HEK293 (cell line): ENCODE results near the gene KIAA1614.

Experiments used
- CTCF ChIA-PET: fragments of 350-600 bp; formaldehyde crosslinking; extraction: SDS; loops from one replicate; lab custom pipeline; 2021; ENCODE audit warnings: antibody characterized with exemption; lab: Yijun Ruan, JAX
- POLR2A ChIA-PET: fragments of 300-600 bp; formaldehyde crosslinking; extraction: SDS; loops from one replicate; lab custom pipeline; 2020; ENCODE audit warnings: antibody characterized with exemption, inconsistent platforms; lab: Yijun Ruan, JAX
- H3K27ac ChIP-seq: fragments of 200-500 bp; sonication (Bioruptor generic); 2 replicates; pipeline ENCODE4 v1.5.1; 2014; ENCODE audit warnings: low read depth, low read length, control low read depth, inconsistent platforms; ENCODE audit errors: extremely low read depth
- H3K36me3 ChIP-seq, 2 experiments: fragments of 200-500 bp in 1 of 2; sonication (Bioruptor generic) in 1 of 2; 1 replicate in 1 of 2; 2 replicates in 1 of 2; pipeline ENCODE4 v1.5.1; 2014 to 2017; ENCODE audit warnings: inconsistent platforms in 2 of 2, low read length in 2 of 2; ENCODE audit not compliant: control insufficient read depth in 2 of 2, insufficient read depth in 1 of 2
- H3K4me1 ChIP-seq: fragments of 200-500 bp; sonication (Bioruptor generic); 2 replicates; pipeline ENCODE4 v1.5.1; 2014; ENCODE audit warnings: mild to moderate bottlenecking, low read length, inconsistent platforms; ENCODE audit not compliant: control insufficient read depth, insufficient read depth
- H3K4me3 ChIP-seq: 2 replicates; pipeline ENCODE4 v1.5.1; 2011; ENCODE audit warnings: low read depth, mild to moderate bottlenecking, control low read depth, low read length, moderate library complexity
- H3K9me3 ChIP-seq: fragments of 200-500 bp; sonication (Bioruptor generic); 2 replicates; pipeline ENCODE4 v1.5.1; 2014; ENCODE audit warnings: low read depth, low read length, inconsistent platforms; ENCODE audit not compliant: control insufficient read depth, insufficient read depth
- GFI1B ChIP-seq: fragments of 450-650 bp; formaldehyde crosslinking; IDR thresholded peaks from 2 replicates; pipeline ENCODE4 v1.5.1; 2016; ENCODE audit warnings: missing biosample characterization, missing genetic modification characterization
- KLF9 ChIP-seq: fragments of 450-650 bp; formaldehyde crosslinking; IDR thresholded peaks from 2 replicates; pipeline ENCODE4 v1.5.1; 2016; ENCODE audit warnings: missing biosample characterization, missing genetic modification characterization, low read depth
- ZBTB20 ChIP-seq: fragments of 450-650 bp; formaldehyde crosslinking; IDR thresholded peaks from 2 replicates; pipeline ENCODE4 v1.5.1; 2016; ENCODE audit warnings: missing biosample characterization, missing genetic modification characterization
- ZFP41 ChIP-seq: fragments of 450-650 bp; formaldehyde crosslinking; IDR thresholded peaks from 2 replicates; pipeline ENCODE4 v1.5.1; 2016; ENCODE audit warnings: missing biosample characterization, missing genetic modification characterization, borderline replicate concordance
- ZNF114 ChIP-seq: fragments of 450-650 bp; formaldehyde crosslinking; IDR thresholded peaks from 2 replicates; pipeline ENCODE4 v1.5.0; 2017; ENCODE audit warnings: missing biosample characterization, missing genetic modification characterization
- ZNF138 ChIP-seq: fragments of 450-650 bp; formaldehyde crosslinking; IDR thresholded peaks from 2 replicates; pipeline ENCODE4 v1.5.1; 2016; ENCODE audit warnings: missing biosample characterization, missing genetic modification characterization, borderline replicate concordance
- ZNF155 ChIP-seq: fragments of 450-650 bp; formaldehyde crosslinking; IDR thresholded peaks from 2 replicates; pipeline ENCODE4 v1.5.1; 2016; ENCODE audit warnings: missing biosample characterization, missing genetic modification characterization
- ZNF175 ChIP-seq: fragments of 450-650 bp; formaldehyde crosslinking; IDR thresholded peaks from 2 replicates; pipeline ENCODE4 v1.5.1; 2016; ENCODE audit warnings: missing biosample characterization, missing genetic modification characterization
- ZNF266 ChIP-seq: fragments of 450-650 bp; formaldehyde crosslinking; IDR thresholded peaks from 2 replicates; pipeline ENCODE4 v1.5.1; 2016; ENCODE audit warnings: missing biosample characterization, missing genetic modification characterization, low read depth
- ZNF350 ChIP-seq: fragments of 450-650 bp; formaldehyde crosslinking; IDR thresholded peaks from 2 replicates; pipeline ENCODE4 v1.5.0; 2017; ENCODE audit warnings: missing biosample characterization, mild to moderate bottlenecking, missing genetic modification characterization
- ZNF354C ChIP-seq: fragments of 450-650 bp; formaldehyde crosslinking; IDR thresholded peaks from 2 replicates; pipeline ENCODE4 v1.5.1; 2016; ENCODE audit warnings: missing biosample characterization, missing genetic modification characterization, low read depth, borderline replicate concordance
- ZNF433 ChIP-seq: fragments of 450-650 bp; formaldehyde crosslinking; IDR thresholded peaks from 2 replicates; pipeline ENCODE4 v1.5.1; 2016; ENCODE audit warnings: missing biosample characterization, missing genetic modification characterization, low read depth
- ZNF548 ChIP-seq: fragments of 450-650 bp; formaldehyde crosslinking; IDR thresholded peaks from 2 replicates; pipeline ENCODE4 v1.5.1; 2016; ENCODE audit warnings: missing biosample characterization, missing genetic modification characterization
- ZNF596 ChIP-seq: fragments of 450-650 bp; IDR thresholded peaks from 2 replicates; pipeline ENCODE4 v1.5.0; 2018; ENCODE audit warnings: missing biosample characterization, mild to moderate bottlenecking, missing genetic modification characterization, moderate library complexity
- ZNF621 ChIP-seq: fragments of 450-650 bp; formaldehyde crosslinking; IDR thresholded peaks from 2 replicates; pipeline ENCODE4 v1.5.1; 2017; ENCODE audit warnings: missing biosample characterization, missing genetic modification characterization
- ZNF624 ChIP-seq: fragments of 450-650 bp; formaldehyde crosslinking; IDR thresholded peaks from 2 replicates; pipeline ENCODE4 v1.5.1; 2017; ENCODE audit warnings: missing biosample characterization, missing genetic modification characterization
- ZNF707 ChIP-seq: fragments of 450-650 bp; formaldehyde crosslinking; IDR thresholded peaks from 2 replicates; pipeline ENCODE4 v1.5.1; 2016; ENCODE audit warnings: missing biosample characterization, missing genetic modification characterization
- ZNF76 ChIP-seq: fragments of 450-650 bp; formaldehyde crosslinking; IDR thresholded peaks from 2 replicates; pipeline ENCODE4; 2016; ENCODE audit warnings: low read depth, missing biosample characterization, missing genetic modification characterization, borderline replicate concordance
- ZSCAN16 ChIP-seq: fragments of 450-650 bp; formaldehyde crosslinking; IDR thresholded peaks from 2 replicates; pipeline ENCODE4 v1.5.1; 2016; ENCODE audit warnings: missing biosample characterization, missing genetic modification characterization
- ZSCAN23 ChIP-seq: fragments of 450-650 bp; formaldehyde crosslinking; IDR thresholded peaks from 2 replicates; pipeline ENCODE4 v1.5.1; 2016; ENCODE audit warnings: missing biosample characterization, missing genetic modification characterization
- ZXDB ChIP-seq: fragments of 450-650 bp; formaldehyde crosslinking; IDR thresholded peaks from 2 replicates; pipeline ENCODE4 v1.5.1; 2016; ENCODE audit warnings: missing biosample characterization, missing genetic modification characterization
- TF ChIP-seq, protein P1 (sequence below): fragments of 450-650 bp; formaldehyde crosslinking; IDR thresholded peaks from 2 replicates; pipeline ENCODE4 v1.5.1; 2017; ENCODE audit warnings: missing biosample characterization, missing genetic modification characterization
- TF ChIP-seq, protein P2 (sequence below): fragments of 450-650 bp; formaldehyde crosslinking; IDR thresholded peaks from 2 replicates; pipeline ENCODE4 v1.5.1; 2016; ENCODE audit warnings: missing biosample characterization, missing genetic modification characterization

KIAA1614 gene

DNA sequence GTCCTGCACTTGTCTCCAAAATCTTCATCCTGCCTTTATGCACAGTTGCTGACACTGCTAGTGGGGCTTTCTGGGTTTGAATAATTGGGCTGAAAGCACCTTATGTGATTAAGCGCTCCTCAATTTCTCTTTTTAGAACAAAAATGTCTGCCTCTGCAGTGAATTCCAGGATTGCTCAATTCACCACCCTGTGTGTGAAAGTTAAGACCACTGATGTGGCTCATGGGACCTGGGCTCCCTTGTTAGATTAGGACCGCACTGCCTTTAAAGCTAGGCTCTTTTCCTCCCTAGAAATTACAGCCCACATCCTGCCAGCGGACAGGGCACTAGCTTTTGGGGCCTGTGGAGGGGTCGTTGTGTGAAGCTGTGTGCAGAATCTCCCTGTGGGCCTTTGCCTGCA, 18.8 kb downstream of the KIAA1614 start:
- no peak overlapping the region for H3K4me3 ChIP-seq
- no peaks in the 10 kb centered on the region for H3K36me3 ChIP-seq
- TF ChIP-seq ZSCAN23 (tag by site-specific recombination): no peak
- no peak for TF ChIP-seq ZNF350
- no peak for TF ChIP-seq ZNF266 (tag by site-specific recombination)
- TF ChIP-seq ZNF76 (tag by site-specific recombination): no peak
- ChIA-PET POLR2A (interaction anchor here (1.7 kb wide), 1 partner anchor 8 kb away, joined by 4 read pairs; no protein-coding TSS in a partner anchor), CTCF (no interaction called here)
- H3K9me3 ChIP-seq: no peaks in the 10 kb centered on the region
- no peak overlapping the region for H3K27ac ChIP-seq
- no peaks in the 10 kb centered on the region; the same call in 1 of the 2 replicates for H3K4me1 ChIP-seq

- H3K27ac ChIP-seq: no peak overlapping the region
- H3K9me3 ChIP-seq: no peaks in the 10 kb centered on the region
- POLR2A ChIA-PET: interaction anchor here (1.7 kb wide), 1 partner anchor 9 kb away, joined by 4 read pairs; no protein-coding TSS in a partner anchor
- H3K4me1 ChIP-seq: no peaks in the 10 kb centered on the region; the same call in 1 of the 2 replicates
- no peak overlapping the region for H3K4me3 ChIP-seq
- TF ChIP-seq ZNF621: no peak
- no peak for TF ChIP-seq ZNF433 (tag by site-specific recombination)
- no peak for TF ChIP-seq ZNF114
- no peak for TF ChIP-seq KLF9 (tag by site-specific recombination)
- no peak for TF ChIP-seq ZSCAN16 (tag by site-specific recombination)
- no peak for TF ChIP-seq ZNF155 (tag by site-specific recombination)
- TF ChIP-seq, protein P1, sequence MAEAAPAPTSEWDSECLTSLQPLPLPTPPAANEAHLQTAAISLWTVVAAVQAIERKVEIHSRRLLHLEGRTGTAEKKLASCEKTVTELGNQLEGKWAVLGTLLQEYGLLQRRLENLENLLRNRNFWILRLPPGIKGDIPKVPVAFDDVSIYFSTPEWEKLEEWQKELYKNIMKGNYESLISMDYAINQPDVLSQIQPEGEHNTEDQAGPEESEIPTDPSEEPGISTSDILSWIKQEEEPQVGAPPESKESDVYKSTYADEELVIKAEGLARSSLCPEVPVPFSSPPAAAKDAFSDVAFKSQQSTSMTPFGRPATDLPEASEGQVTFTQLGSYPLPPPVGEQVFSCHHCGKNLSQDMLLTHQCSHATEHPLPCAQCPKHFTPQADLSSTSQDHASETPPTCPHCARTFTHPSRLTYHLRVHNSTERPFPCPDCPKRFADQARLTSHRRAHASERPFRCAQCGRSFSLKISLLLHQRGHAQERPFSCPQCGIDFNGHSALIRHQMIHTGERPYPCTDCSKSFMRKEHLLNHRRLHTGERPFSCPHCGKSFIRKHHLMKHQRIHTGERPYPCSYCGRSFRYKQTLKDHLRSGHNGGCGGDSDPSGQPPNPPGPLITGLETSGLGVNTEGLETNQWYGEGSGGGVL: no peak
- TF ChIP-seq ZNF596 (tag by site-specific recombination): no peak
- no peak for TF ChIP-seq ZNF624 (tag by site-specific recombination)
- TF ChIP-seq GFI1B (tag by site-specific recombination): no peak
- CTCF ChIA-PET: interaction anchor here (0.6 to 0.7 kb wide), 2 partner anchors 164 to 450 kb away, joined by 3 to 4 read pairs; no protein-coding TSS in a partner anchor
- no peaks in the 10 kb centered on the region for H3K36me3 ChIP-seq
Observed at GRCh38 chr1:180932378-180932777, 19.7 kb downstream of the KIAA1614 start.

GRCh38 chr1:180933141-180933540, 20.4 kb downstream of the KIAA1614 start:
- no peak overlapping the region for H3K27ac ChIP-seq
- ChIA-PET CTCF (interaction anchor here (0.7 kb wide), 1 partner anchor 451 kb away, joined by 4 read pairs; no protein-coding TSS in a partner anchor), POLR2A (no interaction called here)
- H3K9me3 ChIP-seq: no peaks in the 10 kb centered on the region
- H3K4me3 ChIP-seq: no peak overlapping the region
- no peaks in the 10 kb centered on the region for H3K36me3 ChIP-seq
- H3K4me1 ChIP-seq: no peaks in the 10 kb centered on the region; the same call in 1 of the 2 replicates
- TF ChIP-seq ZNF707 (tag by site-specific recombination): no peak
- no peak for TF ChIP-seq ZNF76 (tag by site-specific recombination)
- no peak for TF ChIP-seq ZNF175 (tag by site-specific recombination)
- TF ChIP-seq ZNF548 (tag by site-specific recombination): no peak

DNA sequence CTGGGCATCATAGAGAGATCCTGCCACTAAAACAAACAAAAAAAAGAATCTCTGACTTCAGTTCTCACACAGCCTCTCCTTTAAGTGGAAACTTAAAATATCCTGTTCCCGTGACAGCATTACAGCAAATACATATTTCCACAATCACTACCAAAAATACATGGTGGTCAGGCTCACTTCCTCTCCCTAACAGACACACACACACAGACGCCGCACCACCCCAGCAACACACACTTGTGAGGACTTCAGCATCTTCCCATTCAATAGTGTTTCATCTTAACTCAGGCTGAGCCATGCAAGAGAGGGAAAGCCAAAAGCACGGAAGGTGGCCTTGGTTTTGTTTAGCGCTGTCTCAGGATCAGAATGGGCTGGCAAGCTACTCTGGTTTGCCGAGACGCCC, 21.9 kb downstream of the KIAA1614 start:
- H3K36me3 ChIP-seq: no peaks in the 10 kb centered on the region
- H3K4me1 ChIP-seq: no peaks in the 10 kb centered on the region
- CTCF ChIA-PET: no interaction called here
- POLR2A ChIA-PET: no interaction called here
- H3K27ac ChIP-seq: no peak overlapping the region
- no peaks in the 10 kb centered on the region for H3K9me3 ChIP-seq
- H3K4me3 ChIP-seq: no peak overlapping the region
- no peak for TF ChIP-seq ZBTB20 (tag by site-specific recombination)
- TF ChIP-seq, protein P2, sequence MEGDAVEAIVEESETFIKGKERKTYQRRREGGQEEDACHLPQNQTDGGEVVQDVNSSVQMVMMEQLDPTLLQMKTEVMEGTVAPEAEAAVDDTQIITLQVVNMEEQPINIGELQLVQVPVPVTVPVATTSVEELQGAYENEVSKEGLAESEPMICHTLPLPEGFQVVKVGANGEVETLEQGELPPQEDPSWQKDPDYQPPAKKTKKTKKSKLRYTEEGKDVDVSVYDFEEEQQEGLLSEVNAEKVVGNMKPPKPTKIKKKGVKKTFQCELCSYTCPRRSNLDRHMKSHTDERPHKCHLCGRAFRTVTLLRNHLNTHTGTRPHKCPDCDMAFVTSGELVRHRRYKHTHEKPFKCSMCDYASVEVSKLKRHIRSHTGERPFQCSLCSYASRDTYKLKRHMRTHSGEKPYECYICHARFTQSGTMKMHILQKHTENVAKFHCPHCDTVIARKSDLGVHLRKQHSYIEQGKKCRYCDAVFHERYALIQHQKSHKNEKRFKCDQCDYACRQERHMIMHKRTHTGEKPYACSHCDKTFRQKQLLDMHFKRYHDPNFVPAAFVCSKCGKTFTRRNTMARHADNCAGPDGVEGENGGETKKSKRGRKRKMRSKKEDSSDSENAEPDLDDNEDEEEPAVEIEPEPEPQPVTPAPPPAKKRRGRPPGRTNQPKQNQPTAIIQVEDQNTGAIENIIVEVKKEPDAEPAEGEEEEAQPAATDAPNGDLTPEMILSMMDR (tag by site-specific recombination): no peak
- no peak for TF ChIP-seq ZNF138 (tag by site-specific recombination)
- TF ChIP-seq ZXDB: no peak
- TF ChIP-seq ZFP41 (tag by site-specific recombination): no peak
- no peak for TF ChIP-seq ZNF354C (tag by site-specific recombination)
- no peak for TF ChIP-seq ZNF624 (tag by site-specific recombination)
